CD4-positive, alpha-beta T cell treated with Interleukin-6 at 100 ng/mL for 8 hours (primary cell): ENCODE data around the gene ITSN1.
"Not testable (repeated sequence)": the region's sequence is repeated elsewhere in the genome, so short reads cannot be mapped to it uniquely, and the experiment has no call there.

Experiments
- DNase-seq: peaks from one replicate; pipeline ENCODE4 v3.0.0-alpha.2; 2020; ENCODE audit warnings: mixed read lengths, low spot score

The ITSN1 gene

DNA sequence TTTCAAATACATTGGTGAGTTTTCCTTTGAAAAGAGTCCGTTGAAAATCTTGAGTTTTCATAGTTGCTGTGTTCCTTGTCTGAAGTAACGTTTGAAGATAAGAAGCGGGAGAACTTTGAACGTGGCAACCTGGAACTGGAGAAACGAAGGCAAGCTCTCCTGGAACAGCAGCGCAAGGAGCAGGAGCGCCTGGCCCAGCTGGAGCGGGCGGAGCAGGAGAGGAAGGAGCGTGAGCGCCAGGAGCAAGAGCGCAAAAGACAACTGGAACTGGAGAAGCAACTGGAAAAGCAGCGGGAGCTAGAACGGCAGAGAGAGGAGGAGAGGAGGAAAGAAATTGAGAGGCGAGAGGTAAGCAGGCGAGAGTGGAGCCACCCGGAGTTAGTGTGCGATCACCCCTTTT is 129.7 kb downstream of the ITSN1 start:
- DNase-seq, result no peak

- DNase-seq, result no peak
Observed at GRCh38 chr21:33774551-33774950, 132.2 kb downstream of the ITSN1 start.

DNA sequence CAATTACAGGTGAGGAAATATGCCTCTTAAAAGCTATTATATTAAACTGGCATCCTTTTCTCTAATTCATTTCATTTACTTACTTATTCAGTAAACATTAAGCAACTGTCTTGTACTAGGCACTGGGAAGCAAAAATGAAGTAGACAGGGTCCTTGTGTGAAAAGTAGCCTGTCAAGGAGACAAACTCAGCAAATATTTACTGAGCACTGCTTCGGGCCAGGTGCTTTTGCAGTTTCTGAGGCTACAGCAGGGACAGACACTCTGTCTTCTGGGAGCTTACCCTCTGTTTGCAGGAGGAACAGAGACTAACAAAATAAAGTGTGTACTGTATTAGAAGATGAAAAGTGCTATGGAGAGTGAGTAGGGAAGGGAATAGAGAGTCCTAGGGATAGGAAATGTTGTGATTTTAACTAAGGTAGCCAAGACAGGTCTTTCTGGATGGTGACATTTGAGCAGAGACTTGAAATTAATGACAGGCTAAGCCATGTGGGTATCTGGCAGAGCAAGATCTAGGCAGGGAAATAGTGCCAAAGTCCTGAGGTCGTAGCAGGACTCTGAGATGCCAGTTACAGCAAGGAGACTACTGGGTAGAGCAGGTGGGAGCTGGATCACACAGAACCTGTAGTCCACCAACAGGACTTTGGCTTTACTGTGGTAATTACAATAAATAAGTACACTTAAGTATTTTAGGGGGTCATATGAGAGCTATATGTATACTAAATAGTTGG is 133.0 kb downstream of the ITSN1 start:
- DNase-seq, result no peak

DNA sequence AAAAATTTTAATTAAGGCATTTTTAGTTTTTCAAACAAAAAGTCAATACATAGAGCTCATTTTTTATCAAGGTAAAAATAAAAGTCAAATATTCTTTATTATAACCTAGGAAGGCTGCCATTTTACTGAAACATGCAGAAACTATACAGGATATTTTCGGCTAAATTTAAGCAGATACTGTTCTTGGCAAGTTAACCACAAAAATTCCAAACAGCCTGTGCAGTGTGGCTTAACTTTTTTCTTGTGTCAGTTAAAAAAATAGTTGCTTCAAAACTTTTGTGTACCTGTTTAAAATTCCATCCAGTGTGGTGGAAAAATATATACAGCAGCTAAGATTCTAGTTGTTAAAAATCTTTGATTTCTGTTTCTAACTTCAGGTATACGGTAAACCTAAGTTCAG is 138.3 kb downstream of the ITSN1 start:
- no peak for DNase-seq

DNA sequence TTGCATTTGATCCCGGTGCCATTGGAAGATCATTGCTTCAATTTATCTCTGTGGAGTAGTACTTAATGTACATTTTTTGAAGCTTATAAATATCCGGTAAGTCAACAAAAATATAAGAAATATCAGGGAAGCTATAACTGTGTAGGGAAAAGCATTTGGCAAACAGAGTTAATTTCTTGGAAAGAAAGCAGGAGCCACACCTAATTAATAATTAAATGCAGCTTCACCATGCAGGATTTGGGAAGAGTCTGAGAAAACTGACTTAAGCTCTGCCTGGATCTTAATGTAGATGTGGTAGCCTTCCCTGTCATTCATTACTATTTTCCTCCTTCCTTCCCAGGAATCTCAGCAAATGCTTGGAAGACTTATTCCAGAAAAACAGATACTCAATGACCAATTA is 138.8 kb downstream of the ITSN1 start:
- DNase-seq, result no peak

DNA sequence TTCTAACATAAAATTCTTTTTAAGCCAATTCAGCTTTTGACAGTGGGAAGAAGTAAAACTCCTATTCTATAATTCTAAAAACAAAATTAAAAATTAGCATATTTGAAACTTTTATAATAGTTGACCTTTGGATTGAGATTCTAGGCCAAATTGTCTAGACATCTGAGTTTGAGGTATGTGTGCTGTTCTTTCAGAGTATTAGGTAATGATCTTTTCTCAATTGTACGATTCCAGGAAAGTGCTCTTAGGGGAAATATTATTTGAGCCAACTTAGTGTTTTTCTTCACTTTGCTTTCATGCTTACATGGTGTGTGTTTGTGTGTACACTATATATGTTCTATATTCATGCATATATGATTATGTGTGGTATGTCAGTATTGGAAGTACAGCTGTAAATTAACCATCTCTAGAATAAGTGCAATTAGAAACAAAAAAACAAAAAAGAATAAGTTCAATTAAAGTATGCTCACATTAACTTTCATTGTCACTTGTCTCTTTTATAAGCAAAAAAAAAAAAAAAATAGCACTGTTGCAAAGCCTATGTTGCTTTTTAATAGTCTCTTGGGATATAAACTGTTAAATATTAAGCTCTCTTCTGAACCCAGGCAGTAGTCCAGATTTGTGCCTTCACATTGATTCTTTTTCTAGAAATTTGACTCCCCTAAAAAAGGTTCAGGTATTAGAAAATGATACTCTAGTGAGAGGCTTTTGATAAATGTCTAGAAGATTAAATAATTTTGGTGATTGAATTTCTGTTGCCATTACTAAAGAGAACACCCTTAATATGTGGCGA is 141.1 kb downstream of the ITSN1 start:
- DNase-seq, result no peak

DNA sequence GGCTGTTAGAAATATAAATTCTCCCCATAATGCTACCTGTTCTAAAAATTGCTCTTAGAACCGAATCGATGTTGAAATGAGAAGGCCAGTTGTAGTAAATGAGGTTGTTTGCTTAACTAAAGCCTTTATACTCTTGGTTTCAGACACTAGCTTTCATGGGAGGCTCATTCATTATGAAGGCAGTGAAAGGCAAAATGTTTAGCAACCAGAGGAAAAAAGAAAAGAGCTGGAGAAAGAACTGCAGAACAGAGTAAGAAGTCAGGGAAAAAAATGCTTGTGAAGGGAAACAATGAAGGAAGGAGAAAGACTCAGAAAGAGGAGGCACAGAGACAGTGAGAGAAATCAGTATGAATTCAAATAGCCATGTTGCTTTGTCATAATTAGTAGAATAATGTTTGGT is 145.1 kb downstream of the ITSN1 start:
- DNase-seq, result no peak

DNA sequence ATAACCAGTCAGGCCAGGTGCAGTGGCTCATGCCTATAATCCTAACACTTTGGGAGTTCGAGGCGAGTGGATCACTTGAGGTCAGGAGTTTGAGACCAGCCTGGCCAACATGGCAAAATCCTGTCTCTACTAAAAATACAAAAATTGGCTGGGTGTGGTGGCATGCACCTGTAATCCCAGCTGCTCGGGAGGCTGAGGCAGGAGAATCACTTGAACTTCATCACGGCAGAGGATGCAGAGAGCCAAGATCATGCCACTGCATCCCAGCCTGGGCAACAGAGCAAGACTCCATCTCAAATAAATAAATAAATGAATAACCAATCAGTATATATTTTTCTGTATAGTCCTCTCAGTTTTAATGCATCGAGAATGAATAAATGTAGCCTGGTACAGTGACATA is 146.1 kb downstream of the ITSN1 start:
- DNase-seq, result not testable (repeated sequence)

DNA sequence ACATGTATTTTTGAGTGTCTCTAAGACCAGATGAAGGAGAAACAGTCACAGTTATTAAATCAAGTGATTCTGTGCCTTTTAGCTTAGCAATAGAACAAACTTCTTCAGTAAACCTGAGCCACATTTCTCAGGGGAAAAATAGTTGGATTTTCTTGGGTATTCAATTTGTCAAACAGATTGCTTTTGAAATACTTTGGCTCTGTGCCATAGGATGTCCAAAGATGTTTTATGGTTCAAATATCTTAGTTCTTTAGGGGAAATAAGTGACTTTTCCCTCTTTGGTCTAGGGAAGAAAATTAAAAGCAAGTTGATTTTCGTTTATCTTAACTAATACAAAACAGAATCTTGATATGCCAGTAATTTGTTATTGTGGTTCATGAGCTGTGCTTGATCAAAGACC is 147.4 kb downstream of the ITSN1 start:
- no peak for DNase-seq

GRCh38 chr21:33791073-33791472 is 148.8 kb downstream of the ITSN1 start:
- no peak for DNase-seq

DNA sequence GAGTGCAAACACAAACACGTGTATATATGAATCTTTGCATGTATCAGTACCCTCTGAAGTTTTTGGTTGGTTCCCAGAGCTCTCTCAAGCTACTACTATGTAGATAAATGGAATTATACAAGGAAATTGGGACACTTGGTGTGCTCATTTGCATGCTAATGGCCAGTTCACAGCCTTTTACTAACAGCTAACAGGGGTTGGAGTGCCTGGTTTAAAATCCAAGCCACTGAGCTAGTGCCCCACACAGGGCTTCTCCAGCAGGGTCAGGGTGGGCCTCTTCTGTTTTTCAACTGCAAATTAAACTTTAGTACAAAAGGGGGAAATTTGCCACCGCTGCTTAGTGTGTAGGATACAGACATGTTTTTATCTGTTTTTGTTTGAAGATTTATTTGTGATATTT is 152.3 kb downstream of the ITSN1 start:
- no peak for DNase-seq

DNA sequence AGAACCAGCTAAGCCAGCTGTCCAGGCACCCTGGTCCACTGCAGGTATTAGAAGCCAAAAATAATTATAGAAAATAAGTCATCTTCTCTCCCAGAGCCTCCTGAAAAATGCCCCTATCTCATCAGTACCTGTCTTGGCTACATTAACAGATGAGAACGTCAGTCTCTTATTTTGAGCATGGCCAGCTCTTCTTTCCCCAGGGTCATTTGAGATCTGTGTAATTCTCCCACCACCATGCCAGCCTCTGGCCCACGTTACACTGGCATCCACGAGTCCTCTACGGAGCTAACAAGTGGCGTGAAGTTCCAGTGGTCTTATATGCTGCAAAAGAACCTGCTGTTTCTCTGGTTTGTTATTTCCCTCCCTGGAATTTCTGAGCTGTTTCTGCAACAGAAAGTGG is 155.3 kb downstream of the ITSN1 start:
- DNase-seq, result no peak

- no peak for DNase-seq
Observed at GRCh38 chr21:33799378-33800090, 157.2 kb downstream of the ITSN1 start.

DNA sequence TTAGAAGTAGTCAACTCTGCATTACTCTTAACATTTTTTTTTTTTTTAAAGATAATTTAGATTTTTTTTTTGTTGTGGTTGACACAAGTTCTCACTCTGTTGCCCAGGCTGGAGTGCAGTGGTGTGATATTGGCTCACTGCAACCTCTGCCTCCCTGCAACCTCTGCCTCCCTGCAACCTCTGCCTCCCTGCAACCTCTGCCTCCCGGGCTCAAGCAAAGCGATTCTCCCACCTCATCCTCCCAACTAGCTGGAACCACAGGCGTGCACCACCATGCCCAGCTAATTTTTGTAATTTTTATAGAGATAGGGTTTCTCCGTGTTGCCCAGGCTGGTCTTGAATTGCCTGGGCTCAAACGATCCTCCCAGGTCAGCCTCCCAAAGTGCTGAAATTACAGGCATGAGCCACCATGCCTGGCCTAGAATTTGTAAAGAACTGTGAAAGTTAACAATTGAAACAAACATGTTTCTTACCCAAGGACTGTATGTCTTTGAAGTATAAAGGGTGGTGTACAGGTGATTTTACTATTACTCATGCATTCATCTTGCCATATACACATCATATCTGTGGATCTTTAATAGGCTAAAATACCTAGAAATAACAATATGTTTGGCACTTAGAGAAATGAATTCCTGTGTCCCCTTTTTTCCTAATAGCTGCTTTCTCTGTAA is 158.6 kb downstream of the ITSN1 start:
- no peak for DNase-seq

DNA sequence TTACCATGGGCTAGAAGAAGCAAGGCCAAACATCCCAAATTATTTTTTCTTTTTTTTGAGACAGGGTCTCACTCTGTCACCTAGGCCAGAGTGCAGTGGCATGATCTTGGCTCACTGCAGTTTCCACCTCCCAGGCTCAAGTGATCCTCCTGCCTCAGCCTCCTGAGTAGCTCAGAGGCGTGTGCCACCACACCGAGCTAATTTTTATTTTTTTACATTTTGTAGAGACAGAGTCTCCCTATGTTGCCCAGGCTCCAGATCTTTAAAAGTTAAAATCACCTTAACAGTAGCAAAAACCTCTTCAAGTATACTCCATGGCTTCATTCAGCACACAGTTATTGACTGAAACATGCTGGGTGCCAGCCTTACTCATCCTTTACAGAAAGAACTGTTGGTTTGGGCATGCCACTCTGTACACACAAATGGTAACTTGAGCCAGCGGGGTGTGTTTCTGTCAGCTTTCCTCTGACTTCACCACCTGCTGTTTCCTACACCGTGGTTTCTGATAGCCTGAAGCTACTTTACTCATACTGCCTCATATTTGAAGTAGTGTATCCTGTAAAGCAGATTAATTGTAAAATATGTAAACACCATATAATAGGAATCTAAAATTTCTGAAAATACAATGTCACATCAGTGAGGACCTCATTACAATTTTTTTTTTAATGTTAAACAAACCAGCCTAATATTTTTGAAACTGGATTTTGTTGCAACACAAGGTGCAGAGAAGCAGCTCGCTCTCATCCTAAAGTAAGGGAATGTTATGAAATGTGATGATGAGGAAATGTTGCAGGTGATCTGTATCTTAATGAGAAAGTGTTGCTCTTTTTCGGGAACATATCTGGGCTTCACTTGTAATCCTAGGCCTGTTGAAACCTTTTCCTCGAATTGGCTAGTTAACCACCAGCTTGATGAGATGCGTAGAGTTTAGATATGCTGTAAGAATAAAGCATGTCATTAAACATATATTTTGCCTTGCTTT is 159.4 kb downstream of the ITSN1 start:
- no peak for DNase-seq

DNA sequence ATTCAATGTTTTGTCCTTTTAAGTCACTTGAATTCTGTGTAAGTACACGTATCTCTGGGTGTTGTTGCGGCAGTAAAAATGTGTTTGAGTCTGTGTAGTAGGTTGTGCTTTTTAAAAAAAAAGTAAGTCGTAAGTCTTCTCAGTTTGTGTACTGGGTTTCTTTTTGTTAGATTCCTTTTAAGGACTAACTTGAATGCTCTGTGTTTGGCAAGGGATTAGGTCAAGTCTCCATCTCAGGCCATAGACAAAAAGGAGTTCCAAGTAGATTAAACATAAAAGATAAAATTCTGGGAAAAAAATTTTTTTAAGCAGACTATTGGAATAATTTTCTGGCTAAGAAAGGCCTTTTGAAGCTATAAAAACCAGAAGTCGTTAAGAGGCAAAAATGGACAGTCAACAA is 160.2 kb downstream of the ITSN1 start:
- DNase-seq, result no peak

GRCh38 chr21:33808715-33809367 is 166.5 kb downstream of the ITSN1 start:
- no peak for DNase-seq

GRCh38 chr21:33810766-33811165 is 168.5 kb downstream of the ITSN1 start:
- no peak for DNase-seq

- no peak for DNase-seq
Observed at GRCh38 chr21:33811167-33812010, 169.1 kb downstream of the ITSN1 start.
